HG03139 (cell line): ENCODE results near the gene AFAP1L2.
"Not testable (repeated sequence)": the region's sequence is repeated elsewhere in the genome, so short reads cannot be mapped to it uniquely, and the experiment has no call there.

Experiments
- ATAC-seq: cut with Tn5 transposase; IDR thresholded peaks from one replicate; pipeline ENCODE4 v1.9.1; 2021; ENCODE audit not compliant: unreplicated experiment

The AFAP1L2 gene

DNA sequence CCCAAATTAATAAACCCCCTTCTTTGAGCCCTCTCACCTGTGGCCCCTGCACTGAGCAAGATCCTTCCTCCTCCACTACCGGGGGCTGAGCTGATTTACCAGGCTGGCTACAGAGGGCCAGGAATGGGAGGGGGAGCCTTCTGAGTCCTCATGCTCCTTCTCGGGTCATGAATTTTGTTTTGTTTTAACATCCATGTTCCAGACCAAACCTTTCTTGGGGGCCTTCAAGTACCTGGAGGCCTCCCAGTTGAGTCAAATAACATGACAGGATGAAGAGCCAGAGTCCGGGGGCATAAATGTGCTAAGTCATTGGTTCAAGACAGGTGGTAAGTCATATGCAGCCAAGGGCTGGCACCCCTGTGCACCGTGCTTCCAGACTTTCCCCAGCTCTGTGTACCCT lies 39.6 kb downstream of the AFAP1L2 start:
- no peak for ATAC-seq

DNA sequence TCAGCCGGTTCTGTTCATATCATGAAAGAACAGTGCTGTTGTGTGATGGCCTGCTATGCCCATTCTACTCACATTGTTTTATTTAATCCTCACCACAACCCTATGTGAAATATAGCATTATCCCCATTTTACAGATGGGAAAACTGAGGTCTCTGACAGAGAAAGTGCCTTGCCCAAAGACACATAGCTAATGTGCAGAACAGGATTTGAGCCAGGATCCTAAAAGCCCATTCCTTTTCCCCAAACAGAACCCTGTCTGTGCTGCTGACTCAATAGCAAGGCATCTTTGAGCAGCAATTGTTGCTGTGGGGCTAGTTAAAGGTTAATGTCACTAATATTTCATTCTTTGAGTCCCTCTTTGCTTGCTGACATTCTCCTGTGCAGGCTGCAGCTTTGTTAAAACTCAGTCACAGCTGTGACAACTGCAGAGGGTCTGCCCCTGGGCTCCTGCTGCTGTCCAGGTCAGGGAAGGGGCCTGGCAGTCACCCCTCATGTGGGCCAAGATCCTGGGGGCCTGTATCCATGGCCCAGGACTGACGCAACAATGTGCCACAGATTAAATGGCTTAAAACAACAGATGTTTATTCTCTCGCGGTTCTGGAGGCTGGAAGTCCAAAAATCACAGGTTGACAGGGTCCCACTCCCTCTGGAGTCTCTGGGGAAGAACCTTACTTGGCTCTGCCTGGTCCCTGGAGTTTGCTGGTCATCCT lies 40.4 kb downstream of the AFAP1L2 start:
- no peak for ATAC-seq

DNA sequence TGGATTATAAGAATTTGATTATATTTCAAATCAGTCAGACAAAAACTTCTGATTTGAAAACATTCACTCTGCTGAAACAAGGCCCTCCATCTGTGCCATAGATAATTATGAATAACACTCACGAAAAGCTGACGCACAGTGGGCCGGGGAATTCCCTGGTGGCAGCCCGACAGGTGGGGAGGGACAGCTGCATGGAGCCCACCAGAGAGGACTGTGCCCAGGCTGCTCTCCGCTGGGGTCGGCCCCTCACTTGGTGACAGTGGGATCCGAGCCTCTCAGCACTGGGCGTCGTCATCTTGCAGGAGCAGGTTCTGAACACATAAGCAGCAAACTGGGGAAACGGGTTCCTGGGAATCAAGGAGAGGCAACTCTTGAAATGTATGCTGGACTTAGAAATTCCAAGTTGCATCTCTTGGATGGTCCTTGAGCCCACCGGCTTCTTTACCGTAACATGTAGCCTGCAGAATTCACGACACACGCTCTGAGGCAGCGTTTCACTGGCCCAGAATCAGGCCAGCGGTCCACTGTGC lies 41.4 kb downstream of the AFAP1L2 start:
- no peak for ATAC-seq

DNA sequence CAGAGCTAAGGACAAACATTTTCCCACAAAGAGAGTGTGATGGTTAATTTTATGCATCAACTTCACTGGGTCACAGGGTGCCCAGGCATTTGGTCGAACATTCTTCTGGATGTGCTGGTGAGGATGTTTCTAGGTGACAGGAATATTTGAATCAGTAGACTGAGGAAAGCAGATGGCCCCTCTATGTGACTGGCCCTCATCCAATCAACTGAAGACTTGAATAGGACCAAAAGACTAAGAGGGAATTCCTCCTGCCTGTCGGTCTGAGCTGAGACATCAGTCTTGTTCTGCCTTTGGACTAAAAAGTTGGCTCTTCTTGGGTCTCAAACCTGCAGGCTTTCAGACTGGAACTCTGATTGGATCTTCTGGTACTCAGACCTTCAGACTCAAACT lies 44.4 kb downstream of the AFAP1L2 start:
- no peak for ATAC-seq

DNA sequence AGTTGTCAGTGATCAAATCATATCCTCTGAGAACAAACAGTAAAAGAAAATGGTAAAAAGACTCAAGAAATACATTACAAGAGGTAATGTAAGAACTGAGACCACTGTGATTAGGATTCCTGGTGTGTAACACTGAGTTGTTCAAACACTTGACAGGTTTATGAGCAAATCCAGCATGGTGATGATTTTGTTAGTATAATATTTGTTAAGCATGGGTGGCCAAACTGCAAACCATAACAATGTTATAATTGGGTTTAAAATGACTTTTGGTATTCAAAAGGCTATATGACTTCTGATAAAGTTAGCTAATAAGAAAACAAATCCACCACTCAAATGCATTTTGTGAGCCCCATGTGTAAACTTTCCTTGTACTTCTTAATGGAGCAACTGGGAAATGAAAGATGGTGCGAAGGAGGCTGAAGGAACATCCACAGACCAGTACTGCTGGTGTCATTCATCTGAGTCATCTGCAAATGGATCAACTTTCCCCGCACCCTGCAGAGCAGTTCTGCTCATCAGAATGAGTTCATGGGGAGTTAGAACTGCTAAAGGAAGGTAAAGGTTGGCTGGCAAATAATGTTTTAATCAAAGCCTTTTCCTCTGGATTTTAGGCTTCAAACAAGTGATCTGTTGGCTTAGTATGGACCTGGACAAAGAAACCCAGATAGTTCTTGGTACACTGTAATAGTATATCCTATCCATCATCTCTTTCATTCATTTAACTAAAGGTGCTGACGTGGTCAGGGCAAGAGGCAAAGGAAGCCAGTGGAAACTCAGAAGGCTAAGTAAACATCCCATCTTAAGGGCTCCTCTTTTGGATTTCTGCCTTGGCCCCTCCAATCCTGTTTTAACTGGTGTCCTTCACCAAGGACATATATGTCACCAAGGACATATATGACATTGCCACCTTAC lies 45.0 kb downstream of the AFAP1L2 start:
- ATAC-seq = no peak

DNA sequence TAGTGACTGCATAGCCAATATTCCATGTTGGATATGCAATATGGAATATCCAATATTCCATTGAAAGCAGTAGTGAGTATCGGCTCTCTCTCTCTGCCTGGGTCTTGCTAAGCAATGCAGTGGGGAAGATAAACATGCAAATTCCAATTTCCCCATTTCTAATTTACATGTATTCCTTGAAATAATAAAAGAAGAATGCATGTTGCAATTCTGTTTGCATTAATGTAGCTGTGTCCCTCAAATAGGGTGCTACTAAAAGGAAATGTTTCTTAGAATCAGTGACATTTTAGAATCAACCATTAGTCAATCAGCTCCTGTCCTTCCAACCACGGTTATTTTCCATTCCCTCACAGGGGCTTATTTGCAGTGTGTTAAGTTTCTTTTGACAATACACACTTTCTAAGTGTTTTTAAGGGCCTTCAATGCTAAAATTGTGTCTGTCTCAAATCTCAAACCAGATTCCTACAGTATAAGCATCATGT lies 46.7 kb downstream of the AFAP1L2 start:
- no peak for ATAC-seq

DNA sequence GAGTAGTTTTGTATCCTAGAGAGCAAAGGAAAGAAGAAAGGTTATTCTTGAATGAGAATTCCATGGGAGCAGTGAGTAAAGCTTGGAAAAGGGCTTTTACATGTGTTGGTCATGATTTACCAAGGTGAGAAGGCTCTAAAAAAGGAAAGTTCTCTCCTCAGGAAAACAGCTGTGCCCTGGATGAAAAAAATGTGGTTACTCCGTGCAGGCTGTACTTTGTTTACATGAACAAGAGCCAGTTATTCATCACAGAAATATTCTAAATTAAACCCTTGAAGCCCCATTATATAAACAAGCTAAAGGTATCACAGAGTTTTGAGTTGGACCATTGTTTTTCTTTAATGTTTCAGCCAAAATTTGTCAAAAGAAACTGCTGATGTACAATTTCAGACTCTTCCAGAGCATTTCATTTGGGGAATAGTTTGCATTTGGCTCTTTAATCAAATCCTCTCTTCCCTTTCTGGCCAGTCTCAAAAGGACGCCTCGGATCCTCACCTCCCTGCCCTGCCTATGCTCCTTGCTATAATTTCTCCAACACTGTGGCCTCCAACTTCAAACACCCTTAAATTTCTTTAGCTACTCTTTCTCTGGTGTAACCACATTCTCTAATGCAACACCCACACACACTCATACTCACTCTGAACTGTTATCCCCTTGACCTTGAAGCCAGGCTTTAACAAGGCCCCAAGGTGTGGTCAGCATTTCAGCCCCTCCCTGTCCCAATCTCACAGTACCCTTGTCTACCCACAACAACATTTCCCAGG lies 47.4 kb downstream of the AFAP1L2 start:
- ATAC-seq = no peak

DNA sequence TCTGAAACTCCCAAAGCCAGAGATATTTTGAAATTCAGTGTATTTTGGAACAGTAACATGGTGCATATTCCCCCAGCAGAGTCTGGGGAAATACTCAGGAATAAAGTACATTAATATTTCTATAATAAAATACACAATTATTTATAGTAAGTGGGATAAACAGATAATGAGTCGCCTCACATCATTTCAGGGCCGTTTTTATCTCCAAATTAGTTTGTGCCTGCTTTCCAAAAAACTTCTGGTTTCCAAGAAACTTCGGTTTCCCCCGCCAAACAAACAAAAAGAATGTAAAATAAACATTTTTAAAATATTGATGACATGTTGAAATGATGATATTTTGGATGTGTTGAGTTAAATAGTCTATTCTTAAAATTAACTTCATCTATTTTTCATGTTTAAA lies 48.2 kb downstream of the AFAP1L2 start:
- no peak for ATAC-seq

DNA sequence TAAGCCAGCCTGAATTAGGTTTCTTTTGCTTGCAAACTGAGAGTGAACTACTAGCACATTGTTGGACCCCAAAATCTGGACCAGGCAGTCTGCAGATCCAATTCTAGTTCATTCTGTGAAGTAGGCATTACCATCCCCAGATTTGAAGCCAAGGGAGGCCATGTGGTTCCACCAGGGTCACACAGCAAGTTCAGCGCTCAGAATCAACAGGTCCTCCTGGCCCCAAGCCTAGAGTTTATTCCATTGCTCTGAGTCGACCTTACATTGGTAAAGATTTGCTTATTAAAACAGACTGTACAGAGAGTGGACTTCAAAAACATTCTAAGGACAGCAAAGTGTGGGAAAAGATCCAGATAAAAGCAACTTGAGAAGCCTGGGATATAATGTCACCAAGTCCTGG lies 50.9 kb downstream of the AFAP1L2 start:
- no peak for ATAC-seq

DNA sequence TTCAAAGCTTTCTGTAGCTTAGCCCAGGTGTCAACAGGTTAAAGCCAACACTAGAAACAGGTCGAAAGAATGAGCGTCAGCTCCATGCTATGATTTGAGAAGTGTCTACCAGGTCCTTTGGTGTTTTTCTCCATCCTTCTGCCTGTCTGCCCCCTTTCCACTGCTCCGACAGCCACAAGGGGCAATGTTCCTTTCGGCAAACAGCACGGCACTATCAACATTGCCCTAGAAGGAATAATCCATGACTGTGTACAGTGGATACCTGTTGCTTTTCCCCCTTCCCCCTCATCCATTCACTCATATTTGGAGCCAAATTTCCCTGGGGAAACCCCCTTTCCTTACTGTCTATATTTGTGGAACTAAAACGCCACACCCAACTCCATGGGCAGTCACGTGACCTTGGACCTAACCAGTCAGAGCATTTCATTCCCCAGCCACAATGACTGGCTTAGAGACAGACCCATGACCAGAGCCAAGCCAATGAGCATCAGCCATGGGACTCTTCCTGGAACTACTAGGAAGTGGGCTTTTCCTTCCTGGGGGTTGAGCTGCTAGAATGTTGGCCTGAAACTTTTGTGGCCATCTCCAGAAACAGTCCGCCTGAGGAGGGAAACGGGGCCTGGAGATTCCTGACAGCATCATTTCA lies 51.5 kb downstream of the AFAP1L2 start:
- ATAC-seq = no peak

DNA sequence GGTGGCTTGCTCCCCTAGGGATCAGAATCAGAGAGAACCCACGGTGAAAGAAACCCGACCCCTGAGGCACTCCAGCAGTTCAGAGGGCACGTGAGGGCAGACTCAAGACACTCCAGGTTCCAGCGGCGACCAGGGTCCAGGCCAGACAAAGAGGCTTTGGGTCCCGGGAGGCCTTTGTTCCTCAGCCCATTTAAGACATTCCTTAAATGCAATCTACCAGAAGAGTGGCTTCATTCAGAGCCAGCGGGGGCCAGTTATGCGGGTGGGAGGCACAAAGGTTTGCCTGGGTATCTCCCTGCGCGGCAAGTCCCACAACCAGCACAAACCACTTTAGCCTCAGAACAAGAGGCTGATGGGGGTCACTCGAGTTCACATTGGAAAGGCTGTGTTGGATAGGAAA lies 53.6 kb downstream of the AFAP1L2 start:
- no peak for ATAC-seq

DNA sequence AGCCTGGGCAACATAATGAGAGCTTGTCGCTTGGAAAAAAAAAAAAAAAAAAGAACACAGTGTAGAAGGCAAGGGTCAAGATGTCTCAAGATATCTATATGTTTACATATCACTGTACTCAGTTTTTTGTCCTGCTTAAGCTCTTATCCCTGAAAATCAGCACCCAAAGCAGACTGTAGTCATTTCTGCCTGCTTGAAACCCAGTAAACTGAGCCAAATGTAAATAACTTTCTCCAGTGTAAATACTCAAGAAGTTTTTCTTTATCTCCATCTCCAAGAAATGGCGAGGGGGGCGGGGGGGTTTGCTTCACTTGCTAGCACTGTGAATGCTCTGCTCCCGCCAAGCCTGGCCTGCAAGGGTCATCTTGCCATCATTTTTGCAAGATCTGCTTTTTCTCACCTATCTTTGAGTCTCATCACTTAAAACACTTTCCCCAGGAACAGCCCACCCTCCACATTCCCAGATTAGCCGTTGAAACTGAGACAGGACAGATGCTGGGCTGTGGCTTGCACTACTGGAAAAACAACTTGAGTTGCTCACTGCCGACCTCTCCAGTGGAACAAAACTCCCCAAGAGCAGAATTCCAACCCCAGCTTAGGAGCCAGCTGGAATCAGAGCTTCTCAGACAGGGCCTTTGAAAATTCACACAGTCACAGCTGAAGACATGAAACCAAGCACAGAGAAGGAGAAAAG lies 54.6 kb downstream of the AFAP1L2 start:
- no peak for ATAC-seq

DNA sequence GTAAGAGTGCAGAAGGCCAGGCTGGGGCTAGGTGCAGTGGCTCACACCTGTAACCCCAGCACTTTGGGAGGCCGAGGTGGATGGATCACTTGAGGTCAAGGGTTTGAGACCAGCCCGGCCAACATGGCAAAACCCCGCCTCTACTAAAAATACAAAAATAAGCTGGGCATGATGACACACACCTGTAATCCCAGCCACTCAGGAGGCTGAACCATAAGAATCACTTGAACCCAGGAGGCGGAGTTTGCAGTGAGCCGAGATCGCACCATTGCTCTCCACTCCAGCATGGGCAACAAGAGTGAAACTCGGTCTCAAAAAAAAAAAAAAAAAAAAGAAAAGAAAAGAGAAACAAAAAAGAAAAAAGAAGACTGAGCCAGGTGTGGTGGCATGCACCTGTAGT lies 55.2 kb downstream of the AFAP1L2 start:
- ATAC-seq = not testable (repeated sequence)

DNA sequence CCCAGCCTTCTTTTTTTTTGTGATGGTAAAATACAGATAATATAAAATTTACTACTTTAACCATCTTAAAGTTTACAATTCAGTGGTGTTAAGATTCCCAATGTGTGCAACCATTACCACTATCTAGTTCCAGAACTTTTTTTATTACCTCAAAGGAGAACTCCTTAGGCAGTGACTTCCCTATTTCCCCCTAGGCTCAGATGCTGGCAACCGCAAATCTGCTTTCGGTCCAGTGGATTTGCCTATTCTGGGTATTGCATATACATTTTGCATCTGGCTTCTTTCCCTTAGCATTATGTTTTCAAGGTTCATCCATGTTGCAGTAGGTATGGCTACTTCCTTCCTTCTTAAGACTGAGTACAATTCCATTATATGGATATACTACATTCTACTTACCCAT lies 56.5 kb downstream of the AFAP1L2 start:
- ATAC-seq = no peak

DNA sequence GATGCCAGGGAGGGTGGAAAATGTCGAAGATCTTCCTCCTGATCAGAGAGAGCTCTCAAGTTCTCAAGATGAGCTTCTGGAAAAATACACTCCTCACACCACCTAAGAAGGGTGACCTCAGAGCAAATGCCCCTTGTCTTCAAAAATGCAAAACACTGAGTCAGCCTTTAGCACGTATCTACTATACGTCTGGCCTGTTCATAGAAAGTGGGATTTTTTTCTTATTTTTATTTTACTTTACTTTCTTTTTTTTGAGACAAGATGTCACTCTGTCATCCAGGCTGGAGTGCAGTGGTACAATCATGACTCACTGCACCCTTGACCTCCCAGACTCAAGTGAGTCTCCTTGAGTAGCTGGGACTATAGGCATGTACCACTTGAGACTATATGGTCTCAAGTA lies 57.1 kb downstream of the AFAP1L2 start:
- no peak for ATAC-seq

DNA sequence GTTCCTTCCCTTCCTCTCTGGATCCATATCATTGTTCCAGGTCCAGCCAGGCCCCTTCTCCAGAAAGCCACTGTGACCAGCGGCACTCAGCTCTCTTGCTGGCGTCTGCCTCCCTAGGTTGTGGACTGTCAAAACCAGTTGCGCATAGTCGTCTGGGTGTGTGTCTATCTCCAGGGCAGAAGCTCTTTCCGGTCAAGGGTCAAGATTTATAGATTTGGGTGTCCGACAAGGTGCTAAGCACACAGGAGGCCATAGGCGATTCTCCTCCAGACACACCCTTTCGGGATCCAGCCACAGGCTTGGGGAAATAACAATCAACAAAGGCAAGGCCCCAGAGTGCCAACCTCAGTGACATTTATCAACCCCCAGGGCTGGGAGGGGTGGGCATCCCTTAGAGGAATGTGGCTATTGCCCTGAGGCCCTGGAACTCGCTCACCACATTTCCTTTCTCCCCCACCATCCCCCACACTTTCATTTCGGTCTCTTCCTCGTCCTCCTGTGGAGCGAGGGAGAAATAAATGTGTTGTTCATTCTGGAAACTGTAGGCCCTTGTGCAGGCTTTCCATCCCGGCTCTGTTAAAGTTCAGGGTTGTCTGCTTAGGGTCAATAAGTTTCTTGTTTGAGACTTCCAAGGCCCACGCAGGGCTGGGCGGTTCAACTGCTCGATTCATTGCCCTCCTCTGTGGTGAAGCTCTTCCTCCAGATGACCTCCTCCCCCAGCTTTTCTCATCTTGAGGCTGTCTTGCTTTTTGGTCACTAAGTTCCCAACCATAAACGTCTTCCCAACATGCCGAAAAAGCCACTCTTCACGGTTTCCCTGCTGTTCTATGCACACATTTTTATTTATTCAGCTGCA lies 57.9 kb downstream of the AFAP1L2 start:
- no peak for ATAC-seq

DNA sequence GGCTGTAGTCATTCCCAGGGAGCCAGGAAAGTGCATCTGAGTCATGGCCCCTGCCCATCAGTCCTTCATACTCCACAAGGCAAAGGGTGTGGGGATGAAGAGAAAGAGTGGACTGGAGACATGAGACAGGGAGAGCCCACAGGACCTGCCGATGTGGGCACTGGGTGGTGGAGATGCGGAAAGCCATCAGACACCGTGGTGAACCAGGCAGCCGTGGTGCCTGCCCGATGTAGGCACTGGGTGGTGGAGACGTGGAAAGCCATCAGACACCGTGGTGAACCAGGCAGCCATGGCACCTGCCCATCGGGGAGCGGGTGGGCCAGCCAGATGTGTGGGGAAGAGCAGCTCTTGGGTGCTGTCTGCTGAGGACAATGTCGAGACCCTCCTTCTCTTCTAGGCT lies 58.6 kb downstream of the AFAP1L2 start:
- ATAC-seq = no peak

DNA sequence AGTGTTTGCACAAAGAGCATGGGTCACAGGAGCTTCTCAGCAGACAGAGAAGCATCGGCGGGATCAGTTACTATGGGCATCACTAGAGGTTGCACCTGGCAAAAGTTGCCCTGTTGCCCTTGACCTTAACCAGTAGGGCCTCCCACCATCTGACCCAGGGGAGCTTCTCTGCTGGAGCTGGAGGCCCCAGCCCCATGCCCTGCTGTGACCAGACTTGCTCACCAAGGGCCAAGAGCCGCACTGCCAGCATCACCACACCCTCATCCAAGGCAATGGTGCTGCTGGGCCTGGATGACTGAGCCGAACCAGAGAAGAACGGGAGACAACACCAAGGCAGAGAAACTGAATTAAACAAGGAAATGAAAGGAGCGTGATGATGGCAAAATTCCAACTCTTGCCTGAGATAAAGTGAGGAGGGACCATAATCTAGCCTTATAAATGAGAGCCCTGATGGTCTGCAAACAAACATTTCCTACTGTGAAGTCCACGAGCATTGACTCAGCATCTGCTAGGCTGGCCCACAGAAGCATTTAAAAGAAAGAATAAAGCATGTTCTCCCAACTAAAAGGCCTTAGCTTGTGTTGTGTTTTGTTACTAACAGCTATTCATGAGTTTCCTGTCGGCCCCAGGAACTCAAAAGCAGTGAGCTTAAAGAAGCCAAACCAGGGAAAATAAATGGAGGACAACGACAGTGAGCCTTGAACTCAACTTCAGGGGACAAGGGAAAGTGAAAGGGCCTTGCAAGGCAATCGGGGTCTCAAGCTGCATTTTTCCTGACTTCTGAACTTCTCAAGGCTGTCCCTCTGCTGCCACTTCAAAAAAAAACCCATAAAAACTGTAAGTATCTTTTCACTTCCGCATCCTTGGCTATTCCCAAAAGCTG lies 60.4 kb downstream of the AFAP1L2 start:
- no peak for ATAC-seq
